A549 (cell line): ENCODE data around the gene FAM170B. TPM values are rescaled to one million over a fixed set of nuclear protein-coding genes. Genes with fewer than 3 reads are reported as not detected.

Experiments used
- ATAC-seq, 2 experiments: fragments of 200-7000 bp in 1 of 2; fragments of >200 bp in 1 of 2; cut with Nextera tagmentation in 1 of 2; cut with Tn5 transposase in 1 of 2; 3 replicates each; pipeline versions ENCODE4 v1.8.0 to v1.9.1; 2018 to 2020; ENCODE audit warnings: mild to moderate bottlenecking in 1 of 2, moderate library complexity in 1 of 2
- CTCF ChIA-PET: fragments of 300-600 bp; sonication (Branson Sonifier 250); formaldehyde crosslinking; extraction: SDS; loops from one replicate; lab custom pipeline; 2021; ENCODE audit warnings: antibody characterized with exemption, inconsistent platforms; lab: Yijun Ruan, JAX
- POLR2A ChIA-PET: fragments of 350-600 bp; formaldehyde crosslinking; extraction: SDS; loops from one replicate; lab custom pipeline; 2021; ENCODE audit warnings: antibody characterized with exemption, inconsistent platforms; lab: Yijun Ruan, JAX
- DNase-seq, 2 experiments: peaks; one replicate each; pipeline versions ENCODE4 v3.0.0 to v3.0.0-alpha.2; 2011 to 2016; ENCODE audit warnings: low read depth in 1 of 2, low spot score in 1 of 2
- FAIRE-seq: peaks from 2 replicates; lab custom pipeline; 2011; peaks lifted over from hg19 to GRCh38; lab: Jason Lieb, UNC
- H3K27ac ChIP-seq, 2 experiments: fragments of >200 bp; sonication (Bioruptor Twin); formaldehyde crosslinking; 3 replicates each; pipeline ENCODE4 v1.5.1; 2016 to 2017
- H3K4me1 ChIP-seq: fragments of >200 bp; sonication (Bioruptor Twin); formaldehyde crosslinking; 3 replicates; pipeline ENCODE4 v1.6.1; 2016
- H3K4me2 ChIP-seq: fragments of >200 bp; sonication (Bioruptor Twin); formaldehyde crosslinking; 3 replicates; pipeline ENCODE4 v1.6.1; 2016
- H3K4me3 ChIP-seq: fragments of >200 bp; sonication (Bioruptor Twin); formaldehyde crosslinking; 3 replicates; pipeline ENCODE4 v1.5.1; 2016
- H3K9me3 ChIP-seq: fragments of >200 bp; sonication (Bioruptor Twin); formaldehyde crosslinking; 3 replicates; pipeline ENCODE4 v1.6.1; 2016
- BHLHE40 ChIP-seq: IDR thresholded peaks from 2 replicates; pipeline ENCODE4 v1.6.1; 2012; ENCODE audit warnings: low read depth, low read length, inconsistent platforms
- CEBPB ChIP-seq, 2 experiments: fragments of >200 bp in 1 of 2; sonication (Bioruptor Twin) in 1 of 2; formaldehyde crosslinking in 1 of 2; IDR thresholded peaks; 2 replicates each; pipeline ENCODE4 v1.6.1; 2012 to 2016
- CTCF ChIP-seq: fragments of >200 bp; sonication (Bioruptor Twin); formaldehyde crosslinking; IDR thresholded peaks from 3 replicates; pipeline ENCODE4 v1.5.1; 2016
- EHF ChIP-seq: fragments of 250-450 bp; sonication (Bioruptor Pico); IDR thresholded peaks from 2 replicates; pipeline ENCODE4 v1.5.0; 2020; ENCODE audit warnings: mild to moderate bottlenecking
- EHMT2 ChIP-seq: fragments of 200-600 bp; sonication (generic); IDR thresholded peaks from 2 replicates; pipeline ENCODE4 v1.6.1; 2016; ENCODE audit warnings: antibody characterized with exemption, low read depth, mild to moderate bottlenecking, moderate library complexity
- HOXB5 ChIP-seq: fragments of 250-450 bp; sonication (Bioruptor Pico); IDR thresholded peaks from 2 replicates; pipeline ENCODE4 v1.5.0; 2020; ENCODE audit warnings: mild to moderate bottlenecking, moderate library complexity
- JUN ChIP-seq, 2 experiments: fragments of >200 bp; sonication (Bioruptor Twin); formaldehyde crosslinking; IDR thresholded peaks; 2 replicates in 1 of 2; 3 replicates in 1 of 2; pipeline ENCODE4 v1.6.1; 2016 to 2017
- MAFK ChIP-seq: fragments of 450-650 bp; IDR thresholded peaks from 2 replicates; pipeline ENCODE4 v1.6.1; 2014; ENCODE audit not compliant: partially characterized antibody
- MAX ChIP-seq: IDR thresholded peaks from 2 replicates; pipeline ENCODE4 v1.6.1; 2012
- MAZ ChIP-seq: fragments of 150-350 bp; IDR thresholded peaks from 2 replicates; pipeline ENCODE4 v1.6.1; 2014; ENCODE audit warnings: antibody characterized with exemption, low read depth, low read length, borderline replicate concordance
- MYC ChIP-seq: IDR thresholded peaks from 2 replicates; pipeline ENCODE4 v1.6.1; 2012; ENCODE audit warnings: mild to moderate bottlenecking, inconsistent platforms, low read length, improper control_type of control experiment, borderline replicate concordance
- NFE2L2 ChIP-seq: fragments of 150-350 bp; conservative IDR thresholded peaks from 2 replicates; pipeline ENCODE4 v1.6.1; 2014; ENCODE audit warnings: low read length
- NR3C1 ChIP-seq: fragments of >200 bp; sonication (Bioruptor Twin); formaldehyde crosslinking; IDR thresholded peaks from 3 replicates; pipeline ENCODE4 v1.6.1; 2017
- PBX3 ChIP-seq: IDR thresholded peaks from 2 replicates; pipeline ENCODE4 v1.6.1; 2012
- PHF8 ChIP-seq: fragments of 200-600 bp; sonication (generic); IDR thresholded peaks from 2 replicates; pipeline ENCODE4 v1.6.1; 2016; ENCODE audit warnings: low read depth, mild to moderate bottlenecking, antibody characterized with exemption, moderate library complexity, borderline replicate concordance
- RAD21 ChIP-seq, 2 experiments: fragments of >200 bp in 1 of 2; sonication (Bioruptor Twin) in 1 of 2; formaldehyde crosslinking in 1 of 2; IDR thresholded peaks in 1 of 2; conservative IDR thresholded peaks in 1 of 2; 2 replicates in 1 of 2; 3 replicates in 1 of 2; pipeline ENCODE4 v1.6.1; 2012 to 2018; ENCODE audit warnings: inconsistent platforms in 1 of 2
- ZC3H11A ChIP-seq: fragments of 450-650 bp; IDR thresholded peaks from 2 replicates; pipeline ENCODE4 v1.6.1; 2014; ENCODE audit warnings: antibody characterized with exemption, mild to moderate bottlenecking
- ZFP36 ChIP-seq: fragments of 450-650 bp; IDR thresholded peaks from 2 replicates; pipeline ENCODE4 v1.6.1; 2014; ENCODE audit warnings: borderline replicate concordance; ENCODE audit not compliant: partially characterized antibody
- WGBS: methylation state at CpG from one replicate; pipeline ENCODE4 v1.1.6; 2017; ENCODE audit errors: missing lambda C conversion rate; 5-methylcytosine and 5-hydroxymethylcytosine counted together
- polyA plus RNA-seq, 4 experiments: library from polyadenylated mRNA; depleted of rRNA in 3 of 4; stranded (reverse); fragments of >200 nt; fragmentation: RNase III in 1 of 4; extraction: RNeasy Plus Mini Kit Qiagen cat#74134 plus additional on column Dnase treatment in 1 of 4; gene quantifications; 2 replicates in 3 of 4; 3 replicates in 1 of 4; pipeline ENCODE4 v1.2.3, GENCODE V29; 2011 to 2017

The FAM170B gene
- polyA plus RNA-seq, 2 of the 4 experiments (the other 2 are of a cell fraction): not detected

- no peak overlapping the region for H3K27ac ChIP-seq
- ATAC-seq (no peak), FAIRE-seq (no peak), DNase-seq (no peak)
- no peak overlapping the region for H3K4me2 ChIP-seq
- ChIA-PET POLR2A (no interaction called here), CTCF (interaction anchor here (1.4 to 2.4 kb wide), 2 partner anchors 11 to 13 kb away, joined by 3 to 8 read pairs; no protein-coding TSS in a partner anchor)
- no peaks in the 10 kb centered on the region for H3K4me1 ChIP-seq
- peak; percentile 26 for TF ChIP-seq MAFK
- TF ChIP-seq HOXB5: no peak
- no peak for TF ChIP-seq PBX3
- TF ChIP-seq EHMT2: no peak
- no peak for TF ChIP-seq MAZ
- TF ChIP-seq BHLHE40: no peak
- H3K4me3 ChIP-seq: no peak overlapping the region
- 0% methylated on average over 2 of the region's 2 CpGs for WGBS
- H3K9me3 ChIP-seq: no peaks in the 10 kb centered on the region; the same call in 2 of the 3 replicates
Observed at GRCh38 chr10:49151025-49151445, 17.2 kb upstream of the FAM170B start.

GRCh38 chr10:49150426-49150825, 16.6 kb upstream of the FAM170B start:
- H3K9me3 ChIP-seq: no peaks in the 10 kb centered on the region; the same call in 2 of the 3 replicates
- DNase-seq (no peak), FAIRE-seq (no peak), ATAC-seq (no peak)
- 29% methylated on average over 5 of the region's 5 CpGs for WGBS
- no peak overlapping the region for H3K27ac ChIP-seq
- no peaks in the 10 kb centered on the region for H3K4me1 ChIP-seq
- POLR2A ChIA-PET: no interaction called here
- H3K4me3 ChIP-seq: no peak overlapping the region
- no peak for TF ChIP-seq MAX
- no peak for TF ChIP-seq NR3C1
- no peak for TF ChIP-seq PHF8
- TF ChIP-seq, all 56 proteins: peak for 0
- no peak overlapping the region for H3K4me2 ChIP-seq
- CTCF ChIA-PET: interaction anchor here (1.4 to 2.4 kb wide), 2 partner anchors 12 to 14 kb away, joined by 3 to 8 read pairs; no protein-coding TSS in a partner anchor

GRCh38 chr10:49149881-49150280, 16.1 kb upstream of the FAM170B start:
- no peak for FAIRE-seq
- Histone ChIP-seq H3K4me2 (no peak overlapping the region), H3K4me1 (no peaks in the 10 kb centered on the region), H3K4me3 (no peak overlapping the region), H3K27ac (no peak overlapping the region), H3K9me3 (no peaks in the 10 kb centered on the region; the same call in 2 of the 3 replicates)
- POLR2A ChIA-PET: no interaction called here
- CTCF ChIA-PET: interaction anchor here (1.4 kb wide), 1 partner anchor 12 kb away, joined by 3 read pairs; no protein-coding TSS in a partner anchor
- 7% methylated on average over 3 of the region's 3 CpGs for WGBS
- no peak for DNase-seq
- ATAC-seq: no peak
- TF ChIP-seq MYC: no peak
- TF ChIP-seq EHF (CRISPR knock-in tag): no peak
- no peak for TF ChIP-seq ZC3H11A
- TF ChIP-seq PHF8: no peak
- TF ChIP-seq CTCF: no peak
- TF ChIP-seq CEBPB (IDR thresholded peaks at IDR 0.05): no peak
- no peak for TF ChIP-seq JUN (IDR thresholded peaks at IDR 0.05)
- no peak for TF ChIP-seq NFE2L2
- TF ChIP-seq ZFP36: no peak
- TF ChIP-seq RAD21 (conservative IDR thresholded peaks at IDR 0.05 in 1 of 2, IDR thresholded peaks at IDR 0.05 in 1 of 2): no peak
